HG02870 (cell line): ENCODE data around the gene MYL4.
"Not testable (repeated sequence)": the region's sequence is repeated elsewhere in the genome, so short reads cannot be mapped to it uniquely, and the experiment has no call there.

Source experiments
- ATAC-seq: cut with Tn5 transposase; IDR thresholded peaks from one replicate; pipeline ENCODE4 v1.9.1; 2021; ENCODE audit warnings: mild to moderate bottlenecking, moderate library complexity; ENCODE audit not compliant: unreplicated experiment

MYL4 gene

DNA sequence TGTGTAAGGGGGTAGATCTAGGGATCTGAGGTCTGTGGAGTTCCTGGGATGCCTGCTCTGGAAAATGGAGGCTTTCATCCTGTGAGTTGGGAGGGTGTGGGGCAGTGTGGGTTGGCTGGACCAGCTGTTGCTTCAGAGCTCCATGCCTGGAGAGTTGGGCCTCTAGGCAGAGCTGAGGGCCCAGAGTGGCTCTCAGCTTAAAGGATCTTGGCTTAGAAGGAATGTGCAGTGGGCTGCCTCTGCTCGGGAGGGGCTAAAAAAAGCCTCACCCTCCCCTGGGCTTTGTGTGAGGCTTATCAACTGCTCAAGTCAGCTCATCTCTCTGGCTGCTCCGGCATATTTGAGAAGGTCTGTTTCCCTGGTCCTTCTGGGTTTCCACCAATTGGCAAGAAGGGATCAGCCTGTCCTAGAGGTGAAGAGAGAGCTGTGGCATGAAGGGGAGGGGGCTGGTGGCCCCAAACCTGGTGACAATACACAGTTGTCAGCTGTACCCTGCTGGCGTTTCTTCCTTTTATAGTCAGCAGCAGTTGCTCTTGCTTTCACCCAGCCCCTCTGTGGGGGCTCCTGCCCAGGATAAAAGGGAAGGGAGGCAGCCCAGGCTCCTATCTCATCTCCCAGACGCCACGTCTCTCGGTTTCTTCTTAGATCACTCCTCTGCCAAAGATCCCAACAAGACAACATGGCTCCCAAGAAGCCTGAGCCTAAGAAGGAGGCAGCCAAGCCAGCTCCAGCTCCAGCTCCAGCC, at the start of gene MYL4:
Gene MYL4 (plus strand): TSS at position 605 of the 745 bp plus-strand sequence. CDS start 75 bp downstream, at position 680.
- no peak for ATAC-seq

DNA sequence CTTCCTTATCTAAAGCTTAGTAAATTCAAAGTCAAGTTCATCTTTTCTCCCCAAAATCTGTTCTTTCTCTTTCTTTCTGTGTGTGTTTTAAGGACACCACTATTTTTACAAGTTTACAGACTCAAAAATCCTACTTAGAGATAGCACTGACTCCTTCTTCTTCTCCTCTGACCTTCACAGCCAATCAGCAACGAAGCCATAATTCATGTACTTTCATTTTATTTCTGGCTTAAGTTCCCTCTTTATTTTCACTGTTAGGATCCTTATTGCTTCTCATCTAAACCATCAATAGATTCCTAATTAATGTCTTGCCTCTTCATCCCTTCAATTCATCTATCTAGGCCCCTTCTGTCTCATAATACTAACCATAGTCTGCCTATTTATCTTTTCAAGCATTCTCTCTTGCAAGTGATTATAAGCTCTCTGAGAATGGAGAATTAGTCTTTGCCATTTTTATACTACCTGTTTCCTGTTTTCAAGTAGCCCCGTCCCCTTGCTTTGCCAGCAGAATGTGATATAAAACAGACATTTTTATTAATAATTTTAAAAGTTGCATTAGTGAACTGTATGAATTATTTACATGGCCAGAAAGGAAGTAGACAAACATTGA, 47.0 kb upstream of the MYL4 start:
- ATAC-seq, result no peak

DNA sequence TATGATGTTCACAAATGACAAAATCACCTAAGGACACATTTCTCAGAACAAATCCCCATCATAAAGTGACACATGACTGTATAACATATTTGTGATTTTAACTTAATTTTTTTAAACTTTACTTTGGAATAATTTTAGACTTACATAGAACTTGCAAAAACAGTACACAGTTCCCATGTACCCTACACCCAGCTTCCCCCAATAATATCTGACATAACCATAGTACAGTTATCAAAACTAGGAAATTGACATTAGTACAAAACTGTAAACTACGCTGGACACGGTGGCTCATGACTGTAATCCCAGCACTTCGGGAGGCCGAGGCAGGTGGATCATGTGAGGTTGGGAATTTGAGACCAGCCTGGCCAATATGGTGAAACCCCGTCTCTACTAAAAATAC, 44.9 kb upstream of the MYL4 start:
- no peak for ATAC-seq

GRCh38 chr17:47165137-47165536, 44.0 kb upstream of the MYL4 start:
- no peak for ATAC-seq

DNA sequence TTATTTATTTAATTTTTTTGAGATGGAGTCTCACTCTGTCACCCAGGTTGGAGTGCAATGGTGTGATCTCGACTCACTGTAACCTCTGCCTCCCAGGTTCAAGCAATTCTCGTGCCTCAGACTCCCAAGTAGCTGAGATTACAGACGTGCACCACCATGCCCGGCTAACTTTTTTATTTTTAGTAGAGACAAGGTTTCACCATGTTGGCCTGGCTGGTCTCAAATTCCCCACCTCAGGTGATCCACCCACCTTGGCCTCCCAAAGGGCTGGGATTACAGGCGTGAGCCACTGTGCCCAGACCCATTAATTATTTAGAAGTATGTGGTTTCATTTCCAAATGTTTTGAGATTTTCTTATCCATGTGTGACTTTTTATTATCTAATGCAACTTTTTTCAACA, 42.3 kb upstream of the MYL4 start:
- not testable (repeated sequence) for ATAC-seq

- ATAC-seq, result not testable (repeated sequence)
These were observed 40.3 kb upstream of the MYL4 start for GRCh38 chr17:47168896-47169295.

DNA sequence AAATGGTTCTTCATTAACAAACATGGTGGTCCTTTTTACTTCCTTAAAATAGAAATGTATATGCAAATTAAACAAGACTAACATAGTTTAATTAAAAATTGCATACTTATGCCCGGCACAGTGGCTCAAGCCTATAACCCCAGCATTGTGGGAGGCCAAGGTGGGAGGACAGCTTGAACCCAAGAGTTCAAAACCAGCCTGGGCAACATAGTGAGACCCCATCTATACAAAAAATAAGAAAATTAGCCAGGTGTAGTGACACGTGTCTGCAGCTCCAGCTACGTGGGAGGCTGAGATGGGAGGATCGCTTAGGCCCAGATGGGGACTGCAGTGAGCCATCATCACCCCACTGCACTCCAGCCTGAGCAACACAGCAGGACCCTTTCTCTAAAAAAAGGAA, 38.4 kb upstream of the MYL4 start:
- no peak for ATAC-seq

DNA sequence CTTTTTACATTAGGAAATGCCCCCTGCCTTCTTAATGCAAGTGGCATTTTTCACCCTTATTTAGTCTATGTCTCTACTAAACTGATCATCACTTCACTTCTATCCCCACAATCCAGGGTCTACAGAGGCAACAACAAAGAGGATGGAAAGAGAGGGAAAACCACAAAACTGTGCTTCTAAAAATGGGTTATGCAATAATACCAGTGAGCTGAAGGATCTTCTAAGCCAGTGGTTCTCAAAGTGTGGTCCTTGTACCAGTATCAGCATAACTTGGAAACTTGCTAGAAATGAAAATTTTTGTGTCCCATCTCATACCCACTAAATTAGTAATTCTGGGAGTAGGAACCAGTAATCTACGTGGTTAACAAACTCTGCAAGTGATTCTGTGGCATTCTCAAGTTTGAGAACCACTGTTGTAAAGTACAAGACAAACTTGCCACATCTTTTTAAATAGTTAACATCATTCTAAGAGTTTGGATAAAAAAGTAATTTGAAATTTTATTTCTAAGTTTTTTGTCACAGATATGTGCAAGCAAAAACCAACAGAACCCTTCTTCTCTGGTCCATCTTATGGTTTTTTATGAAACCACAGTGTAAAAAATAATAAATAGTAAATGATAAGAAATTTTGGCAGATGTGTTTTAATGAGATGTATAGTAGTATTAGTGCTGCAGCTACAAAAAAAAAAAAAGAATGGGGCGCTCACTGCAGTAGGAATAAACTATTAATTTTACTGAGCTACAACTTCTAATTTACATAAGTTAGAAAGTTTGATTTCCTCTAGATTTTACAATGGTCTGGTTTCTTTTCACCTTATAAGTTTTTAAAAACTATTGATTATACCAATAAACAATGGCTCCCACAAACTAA, 36.2 kb upstream of the MYL4 start:
- no peak for ATAC-seq

GRCh38 chr17:47174823-47175222, 34.3 kb upstream of the MYL4 start:
- not testable (repeated sequence) for ATAC-seq

- ATAC-seq, result no peak
These were observed 32.7 kb upstream of the MYL4 start for GRCh38 chr17:47176389-47176826.

- ATAC-seq, result no peak
These were observed 31.9 kb upstream of the MYL4 start for GRCh38 chr17:47177261-47177660.

DNA sequence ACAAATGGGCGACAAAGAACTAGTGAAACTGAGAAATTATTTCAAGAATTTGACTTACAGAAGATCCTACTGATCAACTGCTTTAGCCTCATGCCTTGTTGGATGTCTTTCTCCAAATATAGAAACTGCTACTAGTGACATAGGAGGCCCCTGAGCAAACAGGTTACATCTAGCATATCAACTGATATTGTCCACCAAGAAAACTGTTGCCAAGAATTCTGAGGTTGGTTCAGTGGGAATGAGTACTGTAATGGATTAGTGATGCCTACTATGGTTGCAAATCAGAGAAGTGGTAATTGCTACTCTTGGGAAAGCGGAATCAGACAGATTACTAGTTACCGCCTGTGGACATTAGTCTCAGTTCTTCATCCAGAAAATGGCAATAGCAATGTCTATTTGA, 30.0 kb upstream of the MYL4 start:
- ATAC-seq, result no peak

- ATAC-seq, result no peak
These were observed 28.8 kb upstream of the MYL4 start for GRCh38 chr17:47180337-47180736.

DNA sequence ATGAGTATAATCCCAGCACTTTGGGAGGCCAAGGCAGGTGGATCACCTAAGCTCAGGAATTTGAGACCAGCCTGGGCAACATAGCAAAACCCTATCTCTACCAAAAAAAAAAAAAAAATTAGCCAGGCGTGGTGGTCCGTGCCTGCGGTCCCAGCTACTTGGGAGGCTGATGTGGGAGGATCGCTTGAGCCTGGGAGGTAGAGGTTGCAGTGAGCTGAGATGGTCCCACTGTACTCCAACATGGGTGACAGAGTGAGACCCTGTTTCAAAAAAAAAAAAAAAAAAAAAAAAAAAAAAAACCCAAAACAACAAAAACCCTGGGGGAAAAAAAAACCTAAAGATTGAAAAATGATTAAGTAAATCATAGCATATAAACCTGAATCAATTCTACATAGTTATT, 28.2 kb upstream of the MYL4 start:
- not testable (repeated sequence) for ATAC-seq

GRCh38 chr17:47184681-47185080, 24.5 kb upstream of the MYL4 start:
- no peak for ATAC-seq

DNA sequence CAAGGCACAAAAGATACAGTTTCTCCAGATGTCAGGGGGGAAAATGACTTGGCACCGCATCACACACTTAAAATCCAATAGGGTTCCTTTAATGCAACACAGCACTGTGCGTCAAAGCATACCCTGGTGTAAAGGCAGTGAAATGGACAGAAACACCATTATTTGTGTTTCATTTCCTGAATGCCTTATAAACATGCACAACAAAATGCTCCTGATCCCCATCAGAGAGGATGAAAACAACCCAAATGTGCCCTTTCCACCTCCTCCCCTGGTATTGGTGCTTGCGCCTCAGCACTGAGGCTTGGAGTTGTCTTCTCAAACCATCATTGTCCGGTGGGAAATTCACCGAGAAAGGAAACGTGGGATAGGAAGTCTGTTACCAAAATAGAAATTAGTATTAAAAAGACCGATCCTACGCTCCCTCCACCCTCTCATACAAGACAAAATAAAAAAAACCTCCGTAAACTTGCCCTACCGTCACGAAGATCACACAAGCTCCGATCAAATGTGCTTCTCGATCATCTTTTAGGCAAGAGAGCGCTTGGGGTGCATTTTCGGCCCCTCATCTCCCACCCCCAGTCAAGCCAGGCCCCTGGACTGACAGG, 20.8 kb upstream of the MYL4 start:
- ATAC-seq, result no peak

DNA sequence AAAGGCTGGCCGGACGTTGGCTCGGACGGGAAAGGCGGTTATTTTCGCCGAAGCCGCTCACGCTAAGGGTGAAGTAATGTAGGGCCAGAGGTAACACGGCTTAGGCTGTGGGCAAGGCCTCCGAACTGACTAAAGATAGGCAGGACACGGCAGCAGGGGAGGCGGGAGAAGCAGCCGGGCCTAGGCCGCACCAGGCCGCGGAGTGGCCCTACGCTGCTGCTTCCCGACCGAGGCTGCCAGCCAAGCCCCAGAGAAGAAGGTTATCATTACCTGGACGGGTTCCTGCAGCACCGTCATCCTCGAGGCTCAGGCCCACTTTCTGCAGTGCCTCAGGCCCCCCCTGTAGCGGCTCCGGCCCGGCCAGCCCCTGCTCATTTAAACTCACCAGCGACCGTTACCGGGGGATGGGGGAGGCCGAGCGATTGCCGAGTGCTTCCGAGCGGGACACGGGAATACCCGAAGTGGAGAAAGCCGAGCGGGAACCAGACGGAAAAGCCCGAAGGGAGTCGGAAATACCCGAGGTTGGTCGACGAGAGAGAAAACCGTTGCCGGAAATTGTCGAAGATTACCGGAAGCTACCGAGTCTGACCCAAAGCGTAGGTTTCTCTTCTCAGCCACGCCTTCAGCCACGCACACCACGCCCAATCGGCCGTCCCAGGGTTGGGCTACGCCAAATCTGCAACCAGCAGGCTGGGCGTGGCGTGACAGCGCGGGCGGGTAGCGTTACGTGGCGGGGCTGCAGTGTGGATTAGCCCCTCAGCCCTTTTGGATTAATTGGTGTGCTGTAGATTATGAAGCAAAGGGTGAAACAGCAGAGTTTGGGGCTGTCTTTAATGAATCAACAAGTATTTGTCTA, 20.0 kb upstream of the MYL4 start, which contains the start of gene CDC27:
Gene CDC27 (minus strand): TSS at position 420 of the 856 bp plus-strand sequence. CDS start 123 bp downstream, at position 297.
- peak; percentile 90 for ATAC-seq

DNA sequence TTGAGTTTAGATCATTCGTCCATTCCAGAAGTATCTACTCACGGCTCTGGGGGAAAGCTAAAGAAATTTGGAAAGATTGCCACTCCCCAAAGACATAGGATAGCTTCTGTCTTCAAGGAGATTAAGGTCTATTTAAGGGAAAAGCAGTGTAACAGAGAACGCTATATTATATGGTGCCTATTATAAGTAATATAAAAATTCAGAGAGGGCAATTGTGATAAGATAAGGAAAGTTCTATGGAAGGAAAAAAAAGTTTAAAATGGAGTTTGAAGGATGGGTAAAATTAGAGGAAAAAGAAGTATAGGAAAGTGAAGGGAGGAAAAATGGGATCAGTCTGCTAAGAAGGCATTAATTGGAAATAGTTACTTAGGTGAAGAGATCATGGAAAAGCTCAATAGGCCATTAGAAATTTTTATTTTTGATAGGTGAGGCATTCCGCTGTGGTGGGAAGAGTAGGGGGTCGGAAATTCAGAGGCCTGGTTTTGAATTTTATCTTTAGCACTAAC, 19.4 kb upstream of the MYL4 start:
- no peak for ATAC-seq

- no peak for ATAC-seq
These were observed 18.9 kb upstream of the MYL4 start for GRCh38 chr17:47190243-47190642.

DNA sequence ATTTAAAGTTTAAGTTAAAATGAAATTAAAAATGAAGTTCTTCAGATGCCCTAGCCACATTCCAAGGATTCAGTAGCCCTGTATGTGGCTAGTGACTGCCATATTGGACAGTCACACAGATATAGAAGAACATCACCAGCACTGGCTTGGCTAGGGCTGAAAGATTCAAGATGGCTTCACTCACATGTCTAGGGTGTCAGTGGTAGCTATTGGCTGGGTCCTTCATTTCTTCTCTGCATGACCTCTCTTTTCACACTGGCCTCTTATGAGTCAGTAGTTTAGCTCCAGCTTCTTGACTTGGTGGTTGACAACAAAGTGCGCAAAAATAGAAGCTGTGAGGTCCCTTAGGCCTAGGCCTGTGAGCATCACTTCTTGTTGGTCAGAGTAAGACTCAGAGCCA, 18.4 kb upstream of the MYL4 start:
- no peak for ATAC-seq
